ENCODE measurements around the gene TGFBR3L.

Gene TGFBR3L

GRCh38 chr19:7924651-7925170 lies 10.1 kb downstream of the TGFBR3L start:
- H3K27ac Mint-ChIP-seq, result no peak overlapping the region
- DNase-seq, result no peak
- no peak for TF ChIP-seq CTCF (IDR thresholded peaks at IDR 0.05)
- peaks cover 4% of the 10 kb centered on the region for H3K36me3 Mint-ChIP-seq (ENCODE audit: low read depth)
- peaks cover 46% of the 10 kb centered on the region for H3K4me1 Mint-ChIP-seq
- peak overlapping the region; percentile 57 for H3K4me3 Mint-ChIP-seq
- H3K27me3 Mint-ChIP-seq (ENCODE audit: low read depth, poor library complexity), result peaks cover 4% of the 10 kb centered on the region
- H3K9me3 Mint-ChIP-seq, result no peaks in the 10 kb centered on the region

DNA sequence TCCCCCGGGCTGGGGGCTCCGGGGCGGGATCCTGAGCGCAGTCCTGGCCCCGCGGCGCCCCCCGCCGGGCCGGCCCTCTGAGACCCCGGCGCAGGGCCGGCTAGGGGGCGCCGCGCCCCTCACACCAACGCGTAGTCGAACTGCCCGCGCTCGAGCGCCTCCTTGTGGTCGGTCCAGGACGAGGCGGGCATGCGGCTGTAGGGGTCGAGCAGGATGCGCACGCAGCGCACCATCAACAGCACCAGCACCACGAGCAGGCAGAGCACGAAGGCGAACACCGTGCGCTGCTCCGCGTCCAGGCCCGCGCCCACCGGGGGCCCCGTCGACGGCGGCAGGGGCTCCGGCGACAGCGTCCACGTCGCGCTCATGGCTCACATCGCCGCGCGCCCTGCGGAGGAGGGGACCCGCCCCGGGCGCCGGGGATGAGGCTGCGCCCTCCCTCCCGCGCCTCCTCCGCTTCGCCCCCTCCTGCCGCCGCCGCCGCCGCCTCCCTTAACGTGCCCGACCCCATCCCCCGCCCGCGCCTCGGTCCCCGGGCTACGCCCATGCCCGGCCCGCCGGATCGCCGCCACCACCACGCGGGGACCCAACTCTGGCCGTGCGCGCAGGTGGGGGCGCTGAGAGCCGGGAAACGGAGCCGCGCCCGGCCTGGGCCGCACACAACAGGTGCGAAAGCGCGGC lies 10.7 kb downstream of the TGFBR3L start:
- H3K36me3 Mint-ChIP-seq (ENCODE audit: low read depth), result peaks cover 4% of the 10 kb centered on the region
- DNase-seq, result peak; percentile 97
- no peaks in the 10 kb centered on the region for H3K9me3 Mint-ChIP-seq
- TF ChIP-seq CTCF (IDR thresholded peaks at IDR 0.05), result peak; percentile 86
- no peaks in the 10 kb centered on the region for H3K27me3 Mint-ChIP-seq (ENCODE audit: low read depth, poor library complexity)
- peak overlapping the region; percentile 80 for H3K27ac Mint-ChIP-seq
- H3K4me1 Mint-ChIP-seq, result peaks cover 42% of the 10 kb centered on the region
- peak overlapping the region; percentile 86 for H3K4me3 Mint-ChIP-seq

DNA sequence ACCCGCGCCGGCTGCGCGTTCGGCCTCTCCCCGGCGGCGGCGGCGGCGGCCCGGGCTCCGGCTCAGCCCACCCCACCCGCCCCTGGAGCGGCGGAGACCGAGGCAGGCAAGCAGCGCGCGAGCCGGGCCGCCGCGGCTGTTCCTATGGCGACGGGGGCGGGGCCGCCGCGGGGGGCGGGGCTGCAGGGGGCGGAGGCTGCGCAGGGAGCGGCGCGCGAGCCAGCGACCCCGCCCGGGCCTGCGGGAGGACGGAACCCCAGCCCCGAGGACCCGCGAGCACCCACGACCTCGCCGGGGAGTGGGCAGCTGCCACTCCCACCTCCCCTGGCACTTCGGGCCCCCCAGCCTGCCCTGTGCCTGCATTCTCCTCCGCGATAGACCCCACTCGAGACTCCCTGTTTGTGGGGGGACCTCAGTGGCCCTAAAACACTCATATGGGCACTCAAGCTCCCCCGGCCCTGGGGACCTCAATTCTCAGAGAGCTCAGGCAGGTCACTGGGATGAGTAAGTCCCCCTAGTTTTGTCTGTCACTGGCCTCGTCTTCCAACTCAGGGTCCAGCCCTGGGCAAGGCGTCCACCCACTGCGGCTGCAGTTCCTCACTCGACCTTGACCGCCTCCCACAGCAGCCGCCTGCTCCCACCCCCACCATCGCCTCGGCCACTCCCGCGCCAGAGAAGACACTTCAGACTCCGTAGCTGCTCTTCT lies 11.5 kb downstream of the TGFBR3L start, which contains the start of gene CTXN1:
CTXN1 (minus strand) TSS at position 115 of the 706 bp plus-strand sequence. CDS start 597 bp downstream, outside the sequence.
- no peak for TF ChIP-seq CTCF (IDR thresholded peaks at IDR 0.05)
- Mint-ChIP-seq H3K9me3 (no peaks in the 10 kb centered on the region), H3K4me1 (peaks cover 36% of the 10 kb centered on the region), H3K27me3 (ENCODE audit: low read depth, poor library complexity) (no peaks in the 10 kb centered on the region), H3K27ac (peak within 1 kb of the TSS; percentile 84), H3K36me3 (ENCODE audit: low read depth) (peaks cover 4% of the 10 kb centered on the region), H3K4me3 (peak within 1 kb of the TSS; percentile 86)
- peak; percentile 94 for DNase-seq

DNA sequence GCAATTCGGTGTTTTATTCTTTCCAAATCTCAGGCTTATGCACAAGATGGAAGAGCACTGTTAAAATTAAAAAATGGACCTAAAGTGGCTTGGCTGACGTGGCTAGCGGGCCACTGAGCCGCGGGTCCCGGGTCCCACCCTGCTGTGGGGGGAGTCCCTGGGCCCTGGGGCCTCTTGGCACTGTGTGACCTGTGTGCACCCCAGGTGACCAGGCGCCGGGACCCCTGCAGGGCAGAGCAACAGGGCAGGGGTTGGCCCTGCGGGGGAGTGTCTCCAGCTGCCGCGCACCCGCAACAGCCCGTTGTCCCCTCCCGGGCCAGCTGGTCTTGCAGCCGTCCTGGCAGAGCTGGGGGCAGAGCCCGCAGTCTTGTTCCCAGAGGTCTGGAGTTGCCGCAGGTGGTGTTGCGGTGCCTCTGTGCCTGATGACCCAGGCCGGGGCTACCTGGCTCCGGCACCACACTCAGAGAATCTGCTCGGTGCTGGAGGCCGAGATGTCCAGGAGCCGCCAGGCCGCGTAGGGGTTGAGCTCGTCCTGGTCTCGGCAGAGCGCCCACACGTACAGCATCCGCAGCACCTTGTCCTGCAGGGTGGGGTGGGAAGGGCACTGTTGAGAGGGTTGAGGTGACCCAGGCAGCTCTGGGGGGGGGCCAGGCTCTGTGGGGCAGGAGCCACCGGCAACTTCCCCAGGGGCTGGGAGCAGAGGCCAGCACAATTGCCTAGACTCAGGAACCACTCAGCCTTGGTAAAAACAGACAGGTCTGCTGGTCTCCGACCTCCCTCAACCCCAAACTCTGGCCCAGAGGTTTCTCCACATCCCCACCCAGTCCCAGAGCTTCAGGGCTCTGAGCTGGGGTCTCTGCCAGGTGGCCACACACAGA lies 12.3 kb downstream of the TGFBR3L start:
- Mint-ChIP-seq H3K4me3 (peak overlapping the region; percentile 82), H3K4me1 (peaks cover 28% of the 10 kb centered on the region), H3K36me3 (ENCODE audit: low read depth) (peaks cover 4% of the 10 kb centered on the region), H3K9me3 (no peaks in the 10 kb centered on the region), H3K27me3 (ENCODE audit: low read depth, poor library complexity) (no peaks in the 10 kb centered on the region), H3K27ac (peak overlapping the region; percentile 84)
- no peak for TF ChIP-seq CTCF (IDR thresholded peaks at IDR 0.05)
- DNase-seq, result no peak

- no peak overlapping the region for H3K4me3 Mint-ChIP-seq
- H3K4me1 Mint-ChIP-seq, result peaks cover 25% of the 10 kb centered on the region
- H3K9me3 Mint-ChIP-seq, result no peaks in the 10 kb centered on the region
- no peak for DNase-seq
- H3K27me3 Mint-ChIP-seq (ENCODE audit: low read depth, poor library complexity), result no peaks in the 10 kb centered on the region
- no peak for TF ChIP-seq CTCF (IDR thresholded peaks at IDR 0.05)
- H3K36me3 Mint-ChIP-seq (ENCODE audit: low read depth), result peaks cover 4% of the 10 kb centered on the region
- H3K27ac Mint-ChIP-seq, result no peak overlapping the region
Observed at GRCh38 chr19:7927605-7928333, 13.1 kb downstream of the TGFBR3L start.

Measured in nephron progenitor cell (in vitro differentiated cells).